B cell (primary cell): ENCODE data around the gene COL26A1.

Experiments
- CTCF ChIP-seq: fragments of 200-600 bp; IDR thresholded peaks from one replicate; pipeline ENCODE4 v1.8.0; 2022; ENCODE audit warnings: antibody characterized with exemption, mild to moderate bottlenecking
- EZH2 ChIP-seq: IDR thresholded peaks from 2 replicates; pipeline ENCODE4 v1.6.1; 2012; ENCODE audit warnings: borderline replicate concordance, low read depth, mild to moderate bottlenecking, moderate library complexity, low read length; ENCODE audit not compliant: insufficient read depth, poor library complexity, severe bottlenecking

GRCh38 chr7:101602082-101602481 is 239.4 kb downstream of the COL26A1 start:
- TF ChIP-seq CTCF, result no peak
- no peak for TF ChIP-seq EZH2
